Measurements from ENCODE around the gene HAUS3.

- TF ChIP-seq CTCF (IDR thresholded peaks at IDR 0.05) (no peak), POLR2A (IDR thresholded peaks at IDR 0.05) (no peak)
Observed at GRCh38 chr4:2245787-2246275, 3.9 kb upstream of the HAUS3 start.

All from testis (tissue), 2 donors.